ENCODE results near the gene ATP6V0A1.
A peak's percentile ranks its signal among the peaks of the same experiment; 100 is the strongest.
"Not testable (repeated sequence)": the region's sequence is repeated elsewhere in the genome, so short reads cannot be mapped to it uniquely, and the experiment has no call there.

ATP6V0A1 gene

DNA sequence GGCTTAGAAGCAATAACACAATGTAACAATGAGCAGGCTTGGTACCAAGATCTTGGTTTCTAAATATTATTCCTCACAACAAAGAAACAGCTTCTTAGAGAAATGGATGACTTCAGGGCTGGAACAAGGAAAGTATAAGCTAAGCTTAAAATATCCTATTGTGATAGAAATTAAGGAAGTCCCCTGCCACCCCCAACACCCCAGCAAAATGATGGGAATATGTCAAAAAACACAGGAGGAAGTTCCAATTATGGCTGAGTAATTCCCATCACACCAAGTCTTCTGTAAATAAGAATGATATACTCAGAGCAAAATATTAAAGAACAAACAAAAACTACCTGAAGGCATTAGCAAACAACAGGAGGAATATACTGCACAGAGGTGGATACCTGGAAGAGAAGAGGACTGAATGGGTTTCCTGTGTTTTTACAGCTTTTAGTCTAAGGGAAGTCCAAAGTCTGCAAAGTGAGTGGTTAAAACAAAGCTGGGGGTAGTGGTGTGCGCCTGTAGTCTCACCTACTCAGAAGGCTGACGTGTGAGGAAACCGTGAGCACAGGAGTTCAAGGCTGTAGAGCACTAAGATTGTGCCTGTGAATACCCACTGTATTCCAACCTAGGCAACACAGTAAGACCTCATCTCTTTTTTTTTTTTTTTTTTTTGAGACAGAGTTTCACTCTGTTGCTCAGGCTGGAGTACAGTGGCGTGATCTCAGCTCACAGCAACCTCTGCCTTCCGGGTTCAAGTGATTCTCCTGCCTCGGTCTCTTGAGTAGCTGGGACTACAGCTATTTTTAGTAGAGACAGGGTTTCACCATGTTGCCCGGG, 17.1 kb upstream of the ATP6V0A1 start:
- no peak overlapping the region for H3K27ac ChIP-seq
- DNase-seq (ENCODE audit: low spot score), result no peak
- TF ChIP-seq, protein P1, sequence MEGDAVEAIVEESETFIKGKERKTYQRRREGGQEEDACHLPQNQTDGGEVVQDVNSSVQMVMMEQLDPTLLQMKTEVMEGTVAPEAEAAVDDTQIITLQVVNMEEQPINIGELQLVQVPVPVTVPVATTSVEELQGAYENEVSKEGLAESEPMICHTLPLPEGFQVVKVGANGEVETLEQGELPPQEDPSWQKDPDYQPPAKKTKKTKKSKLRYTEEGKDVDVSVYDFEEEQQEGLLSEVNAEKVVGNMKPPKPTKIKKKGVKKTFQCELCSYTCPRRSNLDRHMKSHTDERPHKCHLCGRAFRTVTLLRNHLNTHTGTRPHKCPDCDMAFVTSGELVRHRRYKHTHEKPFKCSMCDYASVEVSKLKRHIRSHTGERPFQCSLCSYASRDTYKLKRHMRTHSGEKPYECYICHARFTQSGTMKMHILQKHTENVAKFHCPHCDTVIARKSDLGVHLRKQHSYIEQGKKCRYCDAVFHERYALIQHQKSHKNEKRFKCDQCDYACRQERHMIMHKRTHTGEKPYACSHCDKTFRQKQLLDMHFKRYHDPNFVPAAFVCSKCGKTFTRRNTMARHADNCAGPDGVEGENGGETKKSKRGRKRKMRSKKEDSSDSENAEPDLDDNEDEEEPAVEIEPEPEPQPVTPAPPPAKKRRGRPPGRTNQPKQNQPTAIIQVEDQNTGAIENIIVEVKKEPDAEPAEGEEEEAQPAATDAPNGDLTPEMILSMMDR (IDR thresholded peaks at IDR 0.05), result no peak
- H3K4me3 ChIP-seq, result no peak overlapping the region

DNA sequence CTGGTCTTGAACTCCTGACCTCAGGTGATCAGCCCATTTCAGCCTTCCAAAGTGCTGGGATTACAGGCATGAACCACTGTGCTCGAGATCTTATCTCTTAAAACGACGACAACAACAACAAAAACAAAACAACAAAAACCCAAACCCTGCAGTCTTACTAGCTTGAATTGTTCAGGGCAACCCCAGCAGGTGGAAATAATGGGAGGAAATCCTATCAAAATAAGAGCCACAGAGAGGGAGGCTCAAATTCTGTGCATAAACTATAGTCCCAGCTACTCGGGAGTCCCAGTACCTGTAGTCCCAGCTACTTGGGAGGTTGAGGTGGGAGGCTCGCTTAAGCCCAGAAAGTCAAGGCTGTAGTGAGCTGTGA, 16.5 kb upstream of the ATP6V0A1 start:
- Histone ChIP-seq H3K27ac (no peak overlapping the region), H3K4me3 (no peak overlapping the region)
- no peak for DNase-seq (ENCODE audit: low spot score)
- TF ChIP-seq, protein P1 (IDR thresholded peaks at IDR 0.05), result no peak

DNA sequence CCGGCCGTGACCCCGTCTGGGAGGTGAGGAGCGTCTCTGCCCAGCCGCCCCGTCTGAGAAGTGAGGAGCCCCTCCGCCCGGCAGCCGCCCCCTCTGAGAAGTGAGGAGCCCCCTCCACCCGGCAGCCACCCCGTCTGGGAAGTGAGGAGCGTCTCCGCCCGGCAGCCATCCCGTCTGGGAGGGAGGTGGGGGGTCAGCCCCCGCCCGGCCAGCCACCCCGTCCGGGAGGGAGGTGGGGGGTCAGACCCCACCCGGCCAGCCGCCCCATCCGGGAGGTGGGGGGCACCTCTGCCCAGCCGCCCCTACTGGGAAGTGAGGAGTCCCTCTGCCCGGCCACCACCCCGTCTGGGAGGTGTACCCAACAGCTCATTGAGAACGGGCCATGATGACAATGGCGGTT, 9.5 kb upstream of the ATP6V0A1 start:
- H3K27ac ChIP-seq; DNase-seq (ENCODE audit: low spot score); H3K4me3 ChIP-seq: not testable (repeated sequence)

DNA sequence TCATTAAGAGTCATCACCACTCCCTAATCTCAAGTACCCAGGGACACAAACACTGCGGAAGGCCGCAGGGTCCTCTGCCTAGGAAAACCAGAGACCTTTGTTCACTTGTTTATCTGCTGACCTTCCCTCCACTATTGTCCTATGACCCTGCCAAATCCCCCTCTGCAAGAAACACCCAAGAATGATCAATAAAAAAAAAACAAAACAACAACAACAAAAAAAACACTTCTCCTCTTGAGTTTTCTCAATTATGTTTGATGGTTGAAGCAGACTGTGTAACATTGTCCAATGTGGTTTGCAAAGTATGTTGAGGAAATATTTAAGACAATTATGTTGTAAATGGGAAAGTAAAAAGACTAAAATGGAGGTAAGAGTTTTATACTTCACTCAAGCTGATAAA, 8.8 kb upstream of the ATP6V0A1 start:
- not testable (repeated sequence) for H3K27ac ChIP-seq; H3K4me3 ChIP-seq; DNase-seq (ENCODE audit: low spot score)

DNA sequence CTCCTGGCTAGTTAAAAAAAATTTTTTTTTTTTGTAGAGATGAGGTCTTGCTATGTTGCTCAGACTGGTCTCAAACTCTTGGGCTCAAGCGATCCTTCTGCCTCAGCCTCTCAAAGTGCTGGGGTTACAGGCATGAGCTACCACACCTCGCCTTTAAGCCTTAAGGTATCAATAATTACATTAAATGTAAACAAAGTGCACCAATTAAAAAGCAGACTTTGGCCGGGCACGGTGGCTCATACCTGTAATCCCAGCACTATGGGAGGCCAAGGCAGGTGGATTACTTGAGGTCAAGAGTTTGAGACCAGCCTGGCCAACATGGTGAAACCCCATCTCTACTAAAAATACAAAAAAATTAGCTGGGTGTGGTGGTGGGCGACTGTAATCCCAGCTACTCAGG, 7.4 kb upstream of the ATP6V0A1 start:
- H3K4me3 ChIP-seq; H3K27ac ChIP-seq; DNase-seq (ENCODE audit: low spot score): not testable (repeated sequence)

DNA sequence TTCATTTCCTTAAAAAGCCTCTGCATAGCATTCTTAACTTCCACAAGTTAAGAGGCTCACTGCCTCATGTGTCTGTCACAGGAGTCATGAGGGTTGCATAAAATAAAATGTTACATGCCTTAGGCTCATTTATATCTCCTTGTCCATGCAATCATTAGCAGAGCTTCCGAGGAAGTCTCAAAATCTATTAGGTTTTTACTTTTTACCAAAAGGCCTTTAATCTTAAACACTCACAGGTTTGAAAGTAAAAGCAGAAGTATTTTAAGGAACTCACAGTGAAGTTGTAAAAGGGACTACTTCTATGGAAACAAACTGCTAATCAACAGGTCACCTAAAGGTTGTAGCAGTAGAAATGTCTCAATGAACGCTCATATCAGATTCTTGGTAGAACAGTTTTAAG, 5.2 kb upstream of the ATP6V0A1 start:
- TF ChIP-seq, protein P1 (IDR thresholded peaks at IDR 0.05), result no peak
- Histone ChIP-seq H3K27ac (no peak overlapping the region), H3K4me3 (no peak overlapping the region)
- no peak for DNase-seq (ENCODE audit: low spot score)

DNA sequence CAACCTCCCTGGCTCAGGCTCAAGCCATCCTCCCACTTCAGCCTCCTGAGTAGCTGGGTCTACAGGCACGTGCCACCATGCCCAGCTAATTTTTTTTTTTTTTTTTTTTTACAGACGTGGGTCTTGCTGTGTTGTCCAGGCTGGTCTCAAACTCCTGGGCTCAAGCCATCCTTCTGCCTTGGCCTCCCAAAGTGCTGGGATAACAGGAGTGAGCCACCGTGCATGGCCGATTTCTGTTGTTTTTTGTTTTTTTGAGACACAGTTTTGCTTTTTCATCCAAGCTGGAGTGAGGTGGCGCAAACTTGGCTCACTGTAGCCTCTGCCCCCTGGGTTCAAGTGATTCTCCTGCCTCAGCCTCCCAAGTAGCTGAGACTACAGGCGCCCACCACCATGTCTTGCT, 3.7 kb upstream of the ATP6V0A1 start:
- H3K4me3 ChIP-seq; DNase-seq (ENCODE audit: low spot score); H3K27ac ChIP-seq: not testable (repeated sequence)

DNA sequence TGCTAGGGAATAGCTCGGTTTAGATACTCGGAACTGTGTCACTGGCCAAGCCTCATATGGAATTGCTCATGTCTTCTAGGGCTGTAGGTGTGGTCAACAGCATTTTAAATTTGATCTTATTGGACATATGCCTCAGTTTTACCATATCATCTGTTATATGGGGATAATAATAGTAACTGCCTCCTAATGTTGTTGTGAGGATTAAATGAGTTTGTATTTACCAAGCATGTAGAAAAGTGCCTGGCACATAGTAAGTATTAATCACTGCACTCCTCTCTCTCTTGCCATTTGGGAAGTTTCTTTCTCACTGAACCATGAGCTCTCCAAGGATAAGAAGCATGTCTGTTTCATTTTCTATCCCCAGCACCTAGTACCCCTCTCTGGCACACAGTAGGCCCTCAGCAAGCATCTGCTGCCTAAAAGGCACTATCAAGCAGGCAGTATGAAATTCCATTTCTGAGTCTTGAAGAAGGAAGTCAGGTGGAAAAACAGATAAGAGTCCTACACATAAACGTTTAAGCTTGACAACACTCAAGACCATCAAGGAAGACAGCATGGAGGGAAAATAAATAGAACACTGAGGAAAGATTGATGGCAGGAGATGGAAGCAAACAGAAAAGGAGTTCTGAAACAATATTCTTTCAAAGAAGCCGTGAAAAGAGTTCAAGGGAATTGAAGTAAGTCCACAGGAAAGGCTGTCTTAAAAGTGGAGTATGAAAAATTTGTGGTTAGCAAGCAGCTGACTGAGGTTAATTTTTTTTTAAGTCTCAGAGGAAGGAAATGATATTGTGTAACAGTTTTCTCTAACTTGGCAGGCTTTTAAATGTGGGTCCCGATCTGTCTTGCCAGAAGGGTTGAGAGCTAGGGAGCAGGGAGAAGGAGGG, 2.2 kb upstream of the ATP6V0A1 start:
- Histone ChIP-seq H3K4me3 (peak overlapping the region; percentile 6), H3K27ac (peak overlapping the region; percentile 61 to 74)
- TF ChIP-seq, protein P1 (IDR thresholded peaks at IDR 0.05), result no peak
- no peak for DNase-seq (ENCODE audit: low spot score)

DNA sequence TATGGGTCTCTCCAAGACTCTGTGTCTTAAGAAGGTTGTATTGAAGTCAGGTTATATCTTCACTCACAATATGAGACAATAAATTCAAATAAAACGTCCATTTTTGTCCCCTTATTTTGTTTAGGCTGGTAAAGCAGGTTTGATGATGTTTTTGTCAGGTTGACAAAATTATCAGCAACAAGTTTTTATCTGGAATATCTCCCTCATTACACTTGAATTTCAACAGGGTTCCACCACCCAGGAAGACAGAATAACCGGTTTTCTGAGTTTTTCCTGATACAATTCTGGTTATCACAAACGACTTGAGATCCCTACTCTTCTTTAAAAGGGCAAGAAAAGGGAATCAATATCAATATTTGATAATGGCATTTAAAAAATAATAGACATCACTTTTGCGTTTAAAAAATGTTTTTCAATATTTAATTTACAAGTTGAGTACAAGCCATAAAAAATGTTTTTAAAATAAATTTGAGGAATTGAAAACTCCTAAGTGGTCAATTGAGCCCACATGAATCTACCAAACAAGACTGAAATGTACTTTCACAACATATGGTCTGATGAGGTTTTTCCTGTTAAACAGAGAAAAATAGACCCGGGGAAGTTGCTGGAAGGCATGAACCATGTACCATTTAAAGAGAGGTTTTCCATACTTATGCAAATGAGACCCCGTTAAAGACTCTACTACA, 1.4 kb upstream of the ATP6V0A1 start:
- TF ChIP-seq, protein P1 (IDR thresholded peaks at IDR 0.05), result no peak
- H3K4me3 ChIP-seq, result no peak overlapping the region
- peak overlapping the region; percentile 61 to 74 for H3K27ac ChIP-seq
- no peak for DNase-seq (ENCODE audit: low spot score)
